ENCODE results near the gene CAB39.

- TF ChIP-seq, protein P1, sequence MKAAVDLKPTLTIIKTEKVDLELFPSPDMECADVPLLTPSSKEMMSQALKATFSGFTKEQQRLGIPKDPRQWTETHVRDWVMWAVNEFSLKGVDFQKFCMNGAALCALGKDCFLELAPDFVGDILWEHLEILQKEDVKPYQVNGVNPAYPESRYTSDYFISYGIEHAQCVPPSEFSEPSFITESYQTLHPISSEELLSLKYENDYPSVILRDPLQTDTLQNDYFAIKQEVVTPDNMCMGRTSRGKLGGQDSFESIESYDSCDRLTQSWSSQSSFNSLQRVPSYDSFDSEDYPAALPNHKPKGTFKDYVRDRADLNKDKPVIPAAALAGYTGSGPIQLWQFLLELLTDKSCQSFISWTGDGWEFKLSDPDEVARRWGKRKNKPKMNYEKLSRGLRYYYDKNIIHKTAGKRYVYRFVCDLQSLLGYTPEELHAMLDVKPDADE (IDR thresholded peaks at IDR 0.05): no peak
- TF ChIP-seq, protein P2, sequence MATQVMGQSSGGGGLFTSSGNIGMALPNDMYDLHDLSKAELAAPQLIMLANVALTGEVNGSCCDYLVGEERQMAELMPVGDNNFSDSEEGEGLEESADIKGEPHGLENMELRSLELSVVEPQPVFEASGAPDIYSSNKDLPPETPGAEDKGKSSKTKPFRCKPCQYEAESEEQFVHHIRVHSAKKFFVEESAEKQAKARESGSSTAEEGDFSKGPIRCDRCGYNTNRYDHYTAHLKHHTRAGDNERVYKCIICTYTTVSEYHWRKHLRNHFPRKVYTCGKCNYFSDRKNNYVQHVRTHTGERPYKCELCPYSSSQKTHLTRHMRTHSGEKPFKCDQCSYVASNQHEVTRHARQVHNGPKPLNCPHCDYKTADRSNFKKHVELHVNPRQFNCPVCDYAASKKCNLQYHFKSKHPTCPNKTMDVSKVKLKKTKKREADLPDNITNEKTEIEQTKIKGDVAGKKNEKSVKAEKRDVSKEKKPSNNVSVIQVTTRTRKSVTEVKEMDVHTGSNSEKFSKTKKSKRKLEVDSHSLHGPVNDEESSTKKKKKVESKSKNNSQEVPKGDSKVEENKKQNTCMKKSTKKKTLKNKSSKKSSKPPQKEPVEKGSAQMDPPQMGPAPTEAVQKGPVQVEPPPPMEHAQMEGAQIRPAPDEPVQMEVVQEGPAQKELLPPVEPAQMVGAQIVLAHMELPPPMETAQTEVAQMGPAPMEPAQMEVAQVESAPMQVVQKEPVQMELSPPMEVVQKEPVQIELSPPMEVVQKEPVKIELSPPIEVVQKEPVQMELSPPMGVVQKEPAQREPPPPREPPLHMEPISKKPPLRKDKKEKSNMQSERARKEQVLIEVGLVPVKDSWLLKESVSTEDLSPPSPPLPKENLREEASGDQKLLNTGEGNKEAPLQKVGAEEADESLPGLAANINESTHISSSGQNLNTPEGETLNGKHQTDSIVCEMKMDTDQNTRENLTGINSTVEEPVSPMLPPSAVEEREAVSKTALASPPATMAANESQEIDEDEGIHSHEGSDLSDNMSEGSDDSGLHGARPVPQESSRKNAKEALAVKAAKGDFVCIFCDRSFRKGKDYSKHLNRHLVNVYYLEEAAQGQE (IDR thresholded peaks at IDR 0.05; ENCODE audit: unreplicated experiment): no peak
- TF ChIP-seq JUNB (IDR thresholded peaks at IDR 0.05; ENCODE audit: unreplicated experiment) (no peak), CTCF (conservative IDR thresholded peaks at IDR 0.05; ENCODE audit: low read depth in 2 of 2) (no peak), EZH2phosphoT487 (IDR thresholded peaks at IDR 0.05; ENCODE audit: unreplicated experiment) (no peak), EZH2 (IDR thresholded peaks at IDR 0.05; ENCODE audit: low read depth, unreplicated experiment) (no peak)
Observed at GRCh38 chr2:230665263-230665691, 47.4 kb upstream of the CAB39 start.
